ENCODE data around the gene CLEC18A. TPM values are rescaled to one million over a fixed set of nuclear protein-coding genes. Genes with fewer than 3 reads are reported as not detected.

Gene CLEC18A
- total RNA-seq, 4 donors from 2014 or later = 0.45 to 1.3 (median 0.99) TPM

- Histone ChIP-seq H3K4me1 (peaks cover 0 to 4% (median 0%) of the 10 kb centered on the region in 3 donors), H3K27ac (no peak overlapping the region), H3K4me3 (no peak overlapping the region), H3K9me3 (no peaks in the 10 kb centered on the region), H3K27me3 (no peaks in the 10 kb centered on the region), H3K36me3 (peaks cover 0 to 52% (median 3%) of the 10 kb centered on the region in 3 donors)
- TF ChIP-seq CTCF (IDR thresholded peaks at IDR 0.05) = no peak
- TF ChIP-seq POLR2A (IDR thresholded peaks at IDR 0.05) = no peak
- intact Hi-C loops (cut with DNase I) = no loop called here
- no peak for DNase-seq
- 96% methylated on average over 4 to 8 of the region's 8 CpGs for WGBS, 2 donors
These were observed 42.1 kb upstream of the CLEC18A start for GRCh38 chr16:69909043-69909442.

GRCh38 chr16:69909760-69910159 lies 41.4 kb upstream of the CLEC18A start:
- H3K4me3 ChIP-seq = no peak overlapping the region
- no peak for DNase-seq
- H3K9me3 ChIP-seq = no peaks in the 10 kb centered on the region
- H3K4me1 ChIP-seq = peaks cover 0 to 1% (median 0%) of the 10 kb centered on the region in 3 donors
- no peak overlapping the region for H3K27ac ChIP-seq
- 90 to 95% methylated on average over 7 of the region's 7 CpGs for WGBS, 2 donors
- TF ChIP-seq POLR2A (IDR thresholded peaks at IDR 0.05) (no peak), CTCF (IDR thresholded peaks at IDR 0.05) (no peak)
- intact Hi-C loops (cut with DNase I) = no loop called here
- H3K36me3 ChIP-seq = peaks cover 0 to 52% (median 3%) of the 10 kb centered on the region in 3 donors
- H3K27me3 ChIP-seq = no peaks in the 10 kb centered on the region

GRCh38 chr16:69910964-69911363 lies 40.2 kb upstream of the CLEC18A start:
- no peaks in the 10 kb centered on the region for H3K9me3 ChIP-seq
- no peak overlapping the region for H3K4me3 ChIP-seq
- no peak for DNase-seq
- intact Hi-C loops (cut with DNase I) = no loop called here
- no peak overlapping the region for H3K27ac ChIP-seq
- H3K4me1 ChIP-seq = no peaks in the 10 kb centered on the region
- TF ChIP-seq POLR2A (IDR thresholded peaks at IDR 0.05) (no peak), CTCF (IDR thresholded peaks at IDR 0.05) (no peak)
- H3K36me3 ChIP-seq = peaks cover 0 to 52% (median 3%) of the 10 kb centered on the region in 3 donors
- H3K27me3 ChIP-seq = no peaks in the 10 kb centered on the region
- 53 to 70% methylated on average over 3 of the region's 3 CpGs for WGBS, 2 donors

- no peak overlapping the region for H3K4me3 ChIP-seq
- intact Hi-C loops (cut with DNase I) = no loop called here
- WGBS, 2 donors = 78 to 84% methylated on average over 1 of the region's 1 CpG
These were observed 34.7 kb upstream of the CLEC18A start for GRCh38 chr16:69916462-69916861.

GRCh38 chr16:69917311-69917710 lies 33.8 kb upstream of the CLEC18A start:
- Histone ChIP-seq H3K4me3 (no peak overlapping the region), H3K27ac (peak overlapping the region in 3 of 4 donors; percentile 19 to 50 (median 40)), H3K9me3 (no peaks in the 10 kb centered on the region), H3K4me1 (no peaks in the 10 kb centered on the region), H3K36me3 (peaks cover 0 to 37% (median 0%) of the 10 kb centered on the region in 3 donors), H3K27me3 (no peaks in the 10 kb centered on the region)
- TF ChIP-seq CTCF (IDR thresholded peaks at IDR 0.05) (no peak), POLR2A (IDR thresholded peaks at IDR 0.05) (no peak)
- DNase-seq = no peak
- WGBS, 2 donors = 80 to 89% methylated on average over 1 of the region's 1 CpG
- intact Hi-C loops (cut with DNase I) = no loop called here

More at GRCh38 chr16:69916462-69916861, 34.7 kb upstream of the CLEC18A start:
- Histone ChIP-seq H3K4me1 (no peaks in the 10 kb centered on the region), H3K27ac (peak overlapping the region in 1 of 4 donors; percentile 19), H3K36me3 (peaks cover 0 to 43% (median 0%) of the 10 kb centered on the region in 3 donors), H3K9me3 (no peaks in the 10 kb centered on the region), H3K27me3 (no peaks in the 10 kb centered on the region)
- TF ChIP-seq POLR2A (IDR thresholded peaks at IDR 0.05) (no peak), CTCF (IDR thresholded peaks at IDR 0.05) (no peak)
- no peak for DNase-seq
